Measurements from ENCODE around the gene CCDC3. TPM values are rescaled to one million over a fixed set of nuclear protein-coding genes. Genes with fewer than 3 reads are reported as not detected.

Gene CCDC3
- total and polyA plus RNA-seq, 2 experiments from 2014 or later = 4.3 to 6.7 TPM

GRCh38 chr10:12975906-12976305, 25.6 kb downstream of the CCDC3 start:
- TF ChIP-seq CTCF (IDR thresholded peaks at IDR 0.05; ENCODE audit: low read depth, low read length) = no peak
- H3K27me3 ChIP-seq = no peaks in the 10 kb centered on the region

DNA sequence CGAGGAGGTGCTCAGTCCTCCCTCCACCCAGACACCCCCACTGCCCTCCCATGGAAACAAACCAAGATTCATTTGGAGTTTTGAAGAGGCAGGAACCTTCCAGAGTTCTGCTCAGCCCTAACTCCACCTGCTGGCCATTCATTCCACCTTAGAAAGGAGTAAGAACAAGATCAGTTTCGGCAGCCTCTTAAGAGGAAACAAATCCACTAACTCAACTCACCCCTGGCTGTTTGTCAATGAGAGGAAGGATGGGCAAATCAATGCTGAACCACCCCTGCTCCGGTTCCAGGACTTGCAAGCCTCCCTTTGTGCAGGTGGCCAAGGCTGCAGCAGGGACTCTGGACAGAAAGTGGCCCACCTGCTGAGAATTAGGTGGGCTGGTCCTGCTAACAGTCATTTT, 26.2 kb downstream of the CCDC3 start:
- Histone ChIP-seq H3K9me3 (ENCODE audit: low read depth) (no peaks in the 10 kb centered on the region), H3K27me3 (no peaks in the 10 kb centered on the region), H3K4me1 (ENCODE audit: low read depth) (peaks cover 19% of the 10 kb centered on the region), H3K36me3 (no peaks in the 10 kb centered on the region), H3K27ac (no peak overlapping the region), H3K4me3 (no peak overlapping the region)
- no peak for DNase-seq (ENCODE audit: low read depth in 1 of 2, low spot score in 1 of 2)
- TF ChIP-seq CTCF (IDR thresholded peaks at IDR 0.05; ENCODE audit: low read depth, low read length) = peak; percentile 4

More at GRCh38 chr10:12975906-12976305, 25.6 kb downstream of the CCDC3 start:
- no peak overlapping the region for H3K4me3 ChIP-seq
- no peaks in the 10 kb centered on the region for H3K36me3 ChIP-seq
- H3K9me3 ChIP-seq (ENCODE audit: low read depth) = no peaks in the 10 kb centered on the region
- H3K27ac ChIP-seq = no peak overlapping the region
- H3K4me1 ChIP-seq (ENCODE audit: low read depth) = peaks cover 24% of the 10 kb centered on the region
- no peak for DNase-seq (ENCODE audit: low read depth in 1 of 2, low spot score in 1 of 2)

- Histone ChIP-seq H3K36me3 (no peaks in the 10 kb centered on the region), H3K27me3 (no peaks in the 10 kb centered on the region), H3K4me1 (ENCODE audit: low read depth) (peaks cover 15% of the 10 kb centered on the region), H3K27ac (no peak overlapping the region), H3K4me3 (no peak overlapping the region), H3K9me3 (ENCODE audit: low read depth) (no peaks in the 10 kb centered on the region)
- DNase-seq (ENCODE audit: low read depth in 1 of 2, low spot score in 1 of 2) = no peak
- TF ChIP-seq CTCF (IDR thresholded peaks at IDR 0.05; ENCODE audit: low read depth, low read length) = no peak
Observed at GRCh38 chr10:12974491-12975199, 26.9 kb downstream of the CCDC3 start.

DNA sequence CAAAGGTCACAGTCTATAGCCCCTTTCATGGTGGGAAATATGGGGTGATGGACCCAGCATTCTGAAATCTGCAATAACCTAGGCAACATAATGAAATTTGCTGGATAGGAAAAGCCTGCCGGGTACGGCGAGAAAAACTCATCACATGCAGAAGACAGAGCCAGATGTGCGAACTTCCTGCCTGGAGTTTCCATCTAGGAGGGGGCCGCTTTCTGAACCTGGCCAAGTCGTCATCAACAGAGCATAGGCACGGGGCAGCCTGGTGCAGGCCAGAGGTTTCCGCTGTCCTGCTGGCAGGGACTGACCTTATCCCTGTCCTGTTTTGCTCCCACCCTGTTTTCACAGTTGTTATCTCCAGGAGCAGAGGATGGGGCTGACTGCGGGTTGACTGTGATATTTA, 27.4 kb downstream of the CCDC3 start:
- H3K9me3 ChIP-seq (ENCODE audit: low read depth) = no peaks in the 10 kb centered on the region
- no peak overlapping the region for H3K27ac ChIP-seq
- DNase-seq (ENCODE audit: low read depth in 1 of 2, low spot score in 1 of 2) = no peak
- H3K27me3 ChIP-seq = no peaks in the 10 kb centered on the region
- TF ChIP-seq CTCF (IDR thresholded peaks at IDR 0.05; ENCODE audit: low read depth, low read length) = no peak
- H3K36me3 ChIP-seq = no peaks in the 10 kb centered on the region
- no peak overlapping the region for H3K4me3 ChIP-seq
- H3K4me1 ChIP-seq (ENCODE audit: low read depth) = peaks cover 12% of the 10 kb centered on the region

- TF ChIP-seq CTCF (IDR thresholded peaks at IDR 0.05; ENCODE audit: low read depth, low read length) = no peak
- DNase-seq (ENCODE audit: low read depth in 1 of 2, low spot score in 1 of 2) = peak in 1 of 2 donors; percentile 32
- H3K4me1 ChIP-seq (ENCODE audit: low read depth) = peaks cover 4% of the 10 kb centered on the region
Observed at GRCh38 chr10:12973149-12973718, 28.3 kb downstream of the CCDC3 start.

More at GRCh38 chr10:12973149-12973718, 28.3 kb downstream of the CCDC3 start:
- Histone ChIP-seq H3K36me3 (no peaks in the 10 kb centered on the region), H3K27me3 (no peaks in the 10 kb centered on the region), H3K9me3 (ENCODE audit: low read depth) (no peaks in the 10 kb centered on the region), H3K27ac (no peak overlapping the region), H3K4me3 (no peak overlapping the region)
